SK-N-SH (cell line): ENCODE results near the gene PIAS1. TPM values are rescaled to one million over a fixed set of nuclear protein-coding genes. Genes with fewer than 3 reads are reported as not detected.

Source experiments
- CTCF ChIA-PET: fragments of 300-600, 350-600 bp; formaldehyde crosslinking; extraction: SDS; loops from one replicate; lab custom pipeline; 2021; lab: Yijun Ruan, JAX
- POLR2A ChIA-PET: fragments of 350-600 bp; sonication (Branson Sonifier 250); formaldehyde crosslinking; extraction: SDS; loops from one replicate; lab custom pipeline; 2020; ENCODE audit warnings: antibody characterized with exemption, inconsistent platforms; lab: Yijun Ruan, JAX
- DNase-seq: peaks from one replicate; pipeline ENCODE4 v3.0.0; 2012
- H2AFZ ChIP-seq: fragments of 200-600 bp; sonication (generic); 2 replicates; pipeline ENCODE4 v1.8.1; 2016; ENCODE audit warnings: antibody characterized with exemption, mild to moderate bottlenecking, low read depth
- H3F3A ChIP-seq: fragments of 200-600 bp; sonication (generic); replicated peaks from 2 replicates; pipeline ENCODE3; 2016; ENCODE audit warnings: antibody characterized with exemption, mild to moderate bottlenecking; ENCODE audit not compliant: insufficient read depth
- H3K27ac ChIP-seq, 2 experiments: fragments of 200-500 bp in 1 of 2; fragments of 200-600 bp in 1 of 2; sonication (Bioruptor generic) in 1 of 2; sonication (generic), shearing (Covaris generic) in 1 of 2; 2 replicates each; pipeline versions ENCODE4 v1.5.1 to v1.6.1; 2014 to 2016; ENCODE audit warnings: low read depth in 2 of 2, inconsistent platforms in 1 of 2, low read length in 1 of 2, mild to moderate bottlenecking in 1 of 2, mixed read lengths in 1 of 2
- H3K27me3 ChIP-seq: fragments of 200-600 bp; sonication (generic), shearing (Covaris generic); 2 replicates; pipeline ENCODE4 v1.6.1; 2016; ENCODE audit warnings: mixed run types; ENCODE audit not compliant: insufficient read depth
- H3K36me3 ChIP-seq, 2 experiments: fragments of 200-500 bp in 1 of 2; fragments of 200-600 bp in 1 of 2; sonication (Bioruptor generic) in 1 of 2; sonication (generic) in 1 of 2; replicated peaks in 1 of 2; 2 replicates each; pipeline versions ENCODE3 to v1.5.1; 2014 to 2016; ENCODE audit warnings: low read length in 1 of 2, mild to moderate bottlenecking in 1 of 2; ENCODE audit not compliant: insufficient read depth in 2 of 2, control insufficient read depth in 1 of 2
- H3K4me1 ChIP-seq, 2 experiments: fragments of 200-500 bp in 1 of 2; fragments of 200-600 bp in 1 of 2; sonication (Bioruptor generic) in 1 of 2; sonication (generic), shearing (Covaris generic) in 1 of 2; 2 replicates each; pipeline versions ENCODE4 v1.5.1 to v1.6.1; 2014 to 2016; ENCODE audit warnings: low read depth in 1 of 2, low read length in 1 of 2, mixed run types in 1 of 2; ENCODE audit not compliant: insufficient read depth in 2 of 2, control insufficient read depth in 1 of 2
- H3K4me2 ChIP-seq: fragments of 200-600 bp; sonication (generic), shearing (Covaris generic); 2 replicates; pipeline ENCODE4 v1.6.1; 2017; ENCODE audit warnings: mixed run types
- H3K4me3 ChIP-seq, 2 experiments: fragments of 200-500 bp in 1 of 2; fragments of 200-600 bp in 1 of 2; sonication (Bioruptor generic) in 1 of 2; sonication (generic), shearing (Covaris generic) in 1 of 2; 2 replicates each; pipeline versions ENCODE4 v1.5.1 to v1.8.1; 2014 to 2016; ENCODE audit warnings: low read depth in 2 of 2, inconsistent platforms in 1 of 2, low read length in 1 of 2, mild to moderate bottlenecking in 1 of 2, mixed read lengths in 1 of 2, moderate library complexity in 1 of 2
- H3K79me2 ChIP-seq: fragments of 200-600 bp; sonication (generic); 2 replicates; pipeline ENCODE4 v1.8.1; 2017; ENCODE audit warnings: mild to moderate bottlenecking; ENCODE audit not compliant: insufficient read depth
- H3K9ac ChIP-seq: fragments of 200-600 bp; sonication (generic); 2 replicates; pipeline ENCODE4 v1.6.1; 2017; ENCODE audit warnings: mixed run types
- H3K9me2 ChIP-seq: fragments of 200-600 bp; sonication (generic); 2 replicates; pipeline ENCODE4 v1.6.1; 2017; ENCODE audit warnings: mixed run types
- H3K9me3 ChIP-seq: fragments of 200-600 bp; sonication (generic); 2 replicates; pipeline ENCODE4 v1.6.1; 2017; ENCODE audit warnings: mixed run types, mild to moderate bottlenecking, moderate library complexity
- H4K20me1 ChIP-seq: fragments of 200-600 bp; sonication (generic); 2 replicates; pipeline ENCODE4 v1.6.1; 2017; ENCODE audit warnings: mild to moderate bottlenecking, mixed run types; ENCODE audit not compliant: insufficient read depth
- FOSL2 ChIP-seq: IDR thresholded peaks from 2 replicates; pipeline ENCODE4 v1.4.0; 2012; ENCODE audit warnings: low read depth, mild to moderate bottlenecking, moderate library complexity, borderline replicate concordance
- FOXJ3 ChIP-seq: sonication (generic); formaldehyde crosslinking; IDR thresholded peaks from 2 replicates; pipeline ENCODE4 v1.5.1; 2020; ENCODE audit warnings: mild to moderate bottlenecking, missing genetic modification reagents
- MXI1 ChIP-seq: IDR thresholded peaks from 2 replicates; pipeline ENCODE4 v1.6.1; 2012; ENCODE audit warnings: mild to moderate bottlenecking, low read depth, low read length, improper control_type of control experiment
- NRF1 ChIP-seq: IDR thresholded peaks from 2 replicates; pipeline ENCODE4 v1.6.1; 2012; ENCODE audit warnings: low read depth, mild to moderate bottlenecking, low read length
- RCOR1 ChIP-seq: fragments of 150-350 bp; IDR thresholded peaks from 2 replicates; pipeline ENCODE4 v1.6.1; 2017; ENCODE audit warnings: antibody characterized with exemption, low read length
- RFX5 ChIP-seq: IDR thresholded peaks from 2 replicates; pipeline ENCODE4 v1.6.1; 2012; ENCODE audit warnings: mild to moderate bottlenecking, improper control_type of control experiment, low read length
- RXRA ChIP-seq: IDR thresholded peaks from 2 replicates; pipeline ENCODE4 v1.4.0; 2012; ENCODE audit warnings: low read depth, mild to moderate bottlenecking, borderline replicate concordance
- SIN3A ChIP-seq: IDR thresholded peaks from 2 replicates; pipeline ENCODE4 v1.6.1; 2012; ENCODE audit warnings: low read depth, mild to moderate bottlenecking, low read length, moderate library complexity, borderline replicate concordance
- TAF1 ChIP-seq: IDR thresholded peaks from 2 replicates; pipeline ENCODE4 v1.6.1; 2012; ENCODE audit warnings: low read depth, mild to moderate bottlenecking, low read length, moderate library complexity, borderline replicate concordance
- TCF12 ChIP-seq: IDR thresholded peaks from 2 replicates; pipeline ENCODE4 v1.4.0; 2012
- TEAD4 ChIP-seq: IDR thresholded peaks from 2 replicates; pipeline ENCODE4 v1.4.0; 2012; ENCODE audit warnings: mild to moderate bottlenecking, borderline replicate concordance; ENCODE audit not compliant: insufficient read depth
- USF1 ChIP-seq: IDR thresholded peaks from 2 replicates; pipeline ENCODE4 v1.4.0; 2012; ENCODE audit warnings: low read depth, borderline replicate concordance
- WGBS: methylation state at CpG from one replicate; pipeline ENCODE4 v1.1.6; 2017; ENCODE audit warnings: low lambda C conversion rate; 5-methylcytosine and 5-hydroxymethylcytosine counted together
- polyA plus RNA-seq, 3 experiments: library from polyadenylated mRNA; depleted of rRNA; stranded (reverse); fragments of >200 nt; gene quantifications; 2 replicates each; pipeline ENCODE4 v1.2.3, GENCODE V29; 2012
- TF ChIP-seq, protein P1 (sequence below): IDR thresholded peaks from 2 replicates; pipeline ENCODE4; 2012
- TF ChIP-seq, protein P2 (sequence below): fragments of 150-350 bp; IDR thresholded peaks from 2 replicates; pipeline ENCODE4 v1.6.1; 2017; ENCODE audit warnings: antibody characterized with exemption, low read length, low read depth, borderline replicate concordance

The PIAS1 gene
- polyA plus RNA-seq, 1 of the 3 experiments (the other 2 are of a cell fraction), result 9.0 TPM

DNA sequence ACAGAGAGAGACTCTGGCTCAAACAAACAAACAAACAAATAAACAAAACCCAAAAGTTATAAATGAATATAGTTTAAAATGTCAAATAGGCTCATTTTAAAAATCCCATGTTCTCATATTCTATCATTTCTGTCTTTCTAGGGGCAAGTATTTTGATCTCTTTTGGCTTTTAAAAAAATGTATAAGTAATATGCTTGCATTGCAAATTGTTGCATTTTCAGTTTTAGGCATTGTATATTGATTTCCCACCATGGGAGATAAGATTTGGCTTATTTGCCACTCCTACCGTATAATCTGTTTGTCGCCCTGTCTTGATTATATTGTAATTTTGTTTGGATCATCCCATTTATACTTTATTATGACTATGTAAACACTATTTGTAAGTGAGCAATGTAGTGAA is 70.6 kb downstream of the PIAS1 start:
- 96% methylated on average over 2 of the region's 2 CpGs for WGBS
- no peak overlapping the region for H3K4me2 ChIP-seq
- H3K79me2 ChIP-seq, result peaks cover 55% of the 10 kb centered on the region
- no peaks in the 10 kb centered on the region for H3K27me3 ChIP-seq
- H3K9ac ChIP-seq, result no peak overlapping the region
- TF ChIP-seq RCOR1 (no peak), FOXJ3 (CRISPR knock-in tag) (no peak), RXRA (no peak)
- H4K20me1 ChIP-seq, result no peaks in the 10 kb centered on the region
- H3K4me1 ChIP-seq, result no peaks in the 10 kb centered on the region
- peaks cover 0 to 5% of the 10 kb centered on the region in 2 experiments for H3K36me3 ChIP-seq
- H3K9me3 ChIP-seq, result no peaks in the 10 kb centered on the region
- H3K27ac ChIP-seq, result no peak overlapping the region
- no peak for DNase-seq
- ChIA-PET CTCF (no interaction called here), POLR2A (no interaction called here)
- no peaks in the 10 kb centered on the region for H3F3A ChIP-seq
- H2AFZ ChIP-seq, result no peak overlapping the region
- no peaks in the 10 kb centered on the region for H3K9me2 ChIP-seq
- no peak overlapping the region for H3K4me3 ChIP-seq

- Histone ChIP-seq H3K36me3 (peaks cover 0 to 5% of the 10 kb centered on the region in 2 experiments), H3K4me3 (no peak overlapping the region), H2AFZ (no peak overlapping the region), H3K79me2 (peaks cover 43% of the 10 kb centered on the region), H3K4me1 (no peaks in the 10 kb centered on the region), H3K27ac (no peak overlapping the region)
- WGBS, result 85% methylated on average over 8 of the region's 8 CpGs
- TF ChIP-seq FOSL2, result no peak
- TF ChIP-seq, protein P1, sequence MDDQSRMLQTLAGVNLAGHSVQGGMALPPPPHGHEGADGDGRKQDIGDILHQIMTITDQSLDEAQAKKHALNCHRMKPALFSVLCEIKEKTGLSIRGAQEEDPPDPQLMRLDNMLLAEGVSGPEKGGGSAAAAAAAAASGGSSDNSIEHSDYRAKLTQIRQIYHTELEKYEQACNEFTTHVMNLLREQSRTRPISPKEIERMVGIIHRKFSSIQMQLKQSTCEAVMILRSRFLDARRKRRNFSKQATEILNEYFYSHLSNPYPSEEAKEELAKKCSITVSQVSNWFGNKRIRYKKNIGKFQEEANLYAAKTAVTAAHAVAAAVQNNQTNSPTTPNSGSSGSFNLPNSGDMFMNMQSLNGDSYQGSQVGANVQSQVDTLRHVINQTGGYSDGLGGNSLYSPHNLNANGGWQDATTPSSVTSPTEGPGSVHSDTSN, result no peak
- no peak for TF ChIP-seq TAF1
- no peak for TF ChIP-seq SIN3A
- TF ChIP-seq TEAD4, result no peak
- no peak for TF ChIP-seq USF1
- TF ChIP-seq TCF12, result no peak
- TF ChIP-seq, protein P2, sequence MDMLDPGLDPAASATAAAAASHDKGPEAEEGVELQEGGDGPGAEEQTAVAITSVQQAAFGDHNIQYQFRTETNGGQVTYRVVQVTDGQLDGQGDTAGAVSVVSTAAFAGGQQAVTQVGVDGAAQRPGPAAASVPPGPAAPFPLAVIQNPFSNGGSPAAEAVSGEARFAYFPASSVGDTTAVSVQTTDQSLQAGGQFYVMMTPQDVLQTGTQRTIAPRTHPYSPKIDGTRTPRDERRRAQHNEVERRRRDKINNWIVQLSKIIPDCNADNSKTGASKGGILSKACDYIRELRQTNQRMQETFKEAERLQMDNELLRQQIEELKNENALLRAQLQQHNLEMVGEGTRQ, result no peak
- no peak for TF ChIP-seq RFX5
- no peak for TF ChIP-seq RXRA
- TF ChIP-seq MXI1, result no peak
- TF ChIP-seq NRF1, result no peak
- TF ChIP-seq, all 33 proteins: peak for 0
- DNase-seq, result no peak
- no peaks in the 10 kb centered on the region for H3K27me3 ChIP-seq
- no peak overlapping the region for H3K9ac ChIP-seq
- H3K9me3 ChIP-seq, result no peaks in the 10 kb centered on the region
- ChIA-PET POLR2A (no interaction called here), CTCF (interaction anchor here (1.1 to 1.3 kb wide), 2 partner anchors 28 to 263 kb away, joined by 3 to 5 read pairs; no protein-coding TSS in a partner anchor)
- no peaks in the 10 kb centered on the region; the same call in 1 of the 2 replicates for H3K9me2 ChIP-seq
- H4K20me1 ChIP-seq, result no peaks in the 10 kb centered on the region
- no peak overlapping the region for H3K4me2 ChIP-seq
- H3F3A ChIP-seq, result no peaks in the 10 kb centered on the region
These were observed 72.3 kb downstream of the PIAS1 start for GRCh38 chr15:68126396-68126795.
